Measurements from ENCODE around the gene AGPAT3.

The AGPAT3 gene

GRCh38 chr21:44000360-44000759 lies 135.3 kb downstream of the AGPAT3 start:
- H2BK120ac ChIP-seq (ENCODE audit: low read depth, low read length), result no peak overlapping the region
- no peak overlapping the region for H2AK5ac ChIP-seq (ENCODE audit: low read length, severe bottlenecking)
- no peaks in the 10 kb centered on the region for H3K9me3 ChIP-seq (ENCODE audit: control insufficient read depth, low read length)
- H2AFZ ChIP-seq (ENCODE audit: low read depth, low read length), result no peak overlapping the region
- no peak overlapping the region for H3K18ac ChIP-seq (ENCODE audit: low read depth in 1 of 2, low read length in 2 of 2)
- H2BK15ac ChIP-seq (ENCODE audit: low read depth, poor library complexity, severe bottlenecking), result no peak overlapping the region
- H3K23ac ChIP-seq (ENCODE audit: low read length in 2 of 2), result no peak overlapping the region
- no peaks in the 10 kb centered on the region for H3K36me3 ChIP-seq (ENCODE audit: control insufficient read depth in 1 of 2, insufficient read depth in 2 of 2, low read depth in 1 of 2, low read length in 2 of 2)
- H3K27me3 ChIP-seq (ENCODE audit: control insufficient read depth in 1 of 2, insufficient read depth in 1 of 2, low read length in 2 of 2), result no peaks in the 10 kb centered on the region
- no peaks in the 10 kb centered on the region for H3K4me1 ChIP-seq (ENCODE audit: control insufficient read depth, insufficient read depth, low read depth, low read length)
- H2BK5ac ChIP-seq (ENCODE audit: low read depth, low read length, poor library complexity, severe bottlenecking), result no peak overlapping the region
- WGBS, result 67% methylated on average over 6 of the region's 7 CpGs
- H3K4me2 ChIP-seq (ENCODE audit: low read length, poor library complexity, severe bottlenecking), result no peak overlapping the region
- H3K27ac ChIP-seq (ENCODE audit: low read length, poor library complexity, severe bottlenecking), result no peak overlapping the region
- no peaks in the 10 kb centered on the region for H3K79me1 ChIP-seq (replicated peaks; ENCODE audit: low read length, poor library complexity, severe bottlenecking)
- peak overlapping the region; percentile 24 for H4K8ac ChIP-seq (ENCODE audit: low read length)
- H4K91ac ChIP-seq (ENCODE audit: low read length), result no peak overlapping the region
- no peak overlapping the region for H2BK12ac ChIP-seq (ENCODE audit: low read length in 2 of 2)
- no peak overlapping the region for H3K4me3 ChIP-seq (ENCODE audit: insufficient read depth in 1 of 2, low read depth in 1 of 2, low read length in 2 of 2)
- H3K4ac ChIP-seq (ENCODE audit: low read depth in 1 of 2, low read length in 2 of 2), result no peak overlapping the region
- no peak overlapping the region for H3K9ac ChIP-seq (ENCODE audit: low read length)
- no peak overlapping the region for H3K14ac ChIP-seq (ENCODE audit: low read length in 2 of 2)
- DNase-seq, result no peak

DNA sequence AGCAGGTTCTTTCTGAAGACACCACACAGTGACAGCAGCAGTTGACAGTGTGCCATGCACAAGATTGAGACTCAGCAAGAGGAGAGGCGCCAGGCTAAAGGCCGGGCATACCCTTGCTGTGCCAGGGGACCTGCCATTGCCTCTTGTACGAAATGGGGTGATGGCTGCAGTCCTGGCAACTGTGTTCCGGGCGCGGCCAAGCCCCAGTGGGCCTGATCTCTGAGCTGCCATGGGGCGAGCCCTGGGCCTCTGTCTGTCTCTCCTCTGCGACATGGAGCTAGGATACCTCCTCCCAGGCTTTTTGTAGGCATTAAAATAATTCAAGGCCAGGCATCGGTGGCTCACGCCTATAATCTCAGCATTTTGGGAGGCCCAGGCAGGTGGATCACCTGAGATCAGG lies 137.5 kb downstream of the AGPAT3 start:
- DNase-seq, result no peak
- Histone ChIP-seq H3K14ac (ENCODE audit: low read length in 2 of 2) (no peak overlapping the region), H2BK5ac (ENCODE audit: low read depth, low read length, poor library complexity, severe bottlenecking) (no peak overlapping the region), H2BK15ac (ENCODE audit: low read depth, poor library complexity, severe bottlenecking) (no peak overlapping the region), H3K23ac (ENCODE audit: low read length in 2 of 2) (no peak overlapping the region), H3K27me3 (ENCODE audit: control insufficient read depth in 1 of 2, insufficient read depth in 1 of 2, low read length in 2 of 2) (no peaks in the 10 kb centered on the region), H3K18ac (ENCODE audit: low read depth in 1 of 2, low read length in 2 of 2) (no peak overlapping the region), H4K8ac (ENCODE audit: low read length) (no peak overlapping the region), H2BK120ac (ENCODE audit: low read depth, low read length) (no peak overlapping the region), H3K4me3 (ENCODE audit: insufficient read depth in 1 of 2, low read depth in 1 of 2, low read length in 2 of 2) (no peak overlapping the region), H3K27ac (ENCODE audit: low read length, poor library complexity, severe bottlenecking) (no peak overlapping the region), H3K4me1 (ENCODE audit: control insufficient read depth, insufficient read depth, low read depth, low read length) (peaks cover 6% of the 10 kb centered on the region), H2AFZ (ENCODE audit: low read depth, low read length) (no peak overlapping the region), H3K79me1 (replicated peaks; ENCODE audit: low read length, poor library complexity, severe bottlenecking) (no peaks in the 10 kb centered on the region), H3K36me3 (ENCODE audit: control insufficient read depth in 1 of 2, insufficient read depth in 2 of 2, low read depth in 1 of 2, low read length in 2 of 2) (no peaks in the 10 kb centered on the region), H3K4me2 (ENCODE audit: low read length, poor library complexity, severe bottlenecking) (no peak overlapping the region), H4K91ac (ENCODE audit: low read length) (no peak overlapping the region), H2AK5ac (ENCODE audit: low read length, severe bottlenecking) (no peak overlapping the region), H3K9ac (ENCODE audit: low read length) (no peak overlapping the region), H2BK12ac (ENCODE audit: low read length in 2 of 2) (no peak overlapping the region), H3K4ac (ENCODE audit: low read depth in 1 of 2, low read length in 2 of 2) (no peak overlapping the region), H3K9me3 (ENCODE audit: control insufficient read depth, low read length) (no peaks in the 10 kb centered on the region)
- 94% methylated on average over 10 of the region's 10 CpGs for WGBS

DNA sequence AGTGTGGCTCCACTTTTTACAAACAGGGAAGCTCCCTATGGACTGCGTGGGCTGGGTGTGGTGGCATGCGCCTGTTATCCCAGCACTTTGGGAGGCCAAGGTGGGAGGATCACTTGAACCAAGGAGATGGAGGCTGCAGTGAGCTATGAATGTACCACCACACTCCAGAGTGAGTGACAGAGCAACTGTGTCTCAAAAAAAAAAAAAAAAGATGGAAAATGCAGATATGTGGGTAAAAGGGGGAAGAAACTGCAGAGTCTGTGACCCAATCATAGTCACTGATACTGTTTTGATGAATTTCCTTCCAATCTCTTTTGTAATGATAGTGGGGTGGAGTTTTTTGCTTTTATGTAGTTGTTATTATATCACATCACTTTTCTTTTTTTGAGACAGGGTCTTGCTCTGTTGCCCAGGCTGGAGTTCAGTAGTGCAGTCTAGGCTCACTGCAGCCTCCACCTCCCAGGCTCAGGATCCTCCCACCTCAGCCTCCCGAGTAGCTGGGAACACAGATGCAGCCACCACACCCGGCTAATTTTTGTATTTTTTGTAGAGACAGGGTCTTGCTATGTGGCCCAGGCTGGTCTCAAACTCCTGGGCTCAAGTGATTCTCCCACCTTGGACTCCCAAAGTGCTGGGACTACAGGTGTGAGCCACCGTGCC lies 138.4 kb downstream of the AGPAT3 start:
- Histone ChIP-seq H2BK5ac (ENCODE audit: low read depth, low read length, poor library complexity, severe bottlenecking) (no peak overlapping the region), H2BK15ac (ENCODE audit: low read depth, poor library complexity, severe bottlenecking) (no peak overlapping the region), H4K91ac (ENCODE audit: low read length) (no peak overlapping the region), H2AK5ac (ENCODE audit: low read length, severe bottlenecking) (no peak overlapping the region), H3K9ac (ENCODE audit: low read length) (no peak overlapping the region), H3K36me3 (ENCODE audit: control insufficient read depth in 1 of 2, insufficient read depth in 2 of 2, low read depth in 1 of 2, low read length in 2 of 2) (no peaks in the 10 kb centered on the region), H3K9me3 (ENCODE audit: control insufficient read depth, low read length) (no peaks in the 10 kb centered on the region), H3K14ac (ENCODE audit: low read length in 2 of 2) (no peak overlapping the region), H4K8ac (ENCODE audit: low read length) (no peak overlapping the region), H3K18ac (ENCODE audit: low read depth in 1 of 2, low read length in 2 of 2) (no peak overlapping the region), H3K4ac (ENCODE audit: low read depth in 1 of 2, low read length in 2 of 2) (no peak overlapping the region), H3K27me3 (ENCODE audit: control insufficient read depth in 1 of 2, insufficient read depth in 1 of 2, low read length in 2 of 2) (no peaks in the 10 kb centered on the region), H2AFZ (ENCODE audit: low read depth, low read length) (no peak overlapping the region), H3K79me1 (replicated peaks; ENCODE audit: low read length, poor library complexity, severe bottlenecking) (no peaks in the 10 kb centered on the region), H2BK12ac (ENCODE audit: low read length in 2 of 2) (no peak overlapping the region), H3K27ac (ENCODE audit: low read length, poor library complexity, severe bottlenecking) (no peak overlapping the region), H3K23ac (ENCODE audit: low read length in 2 of 2) (no peak overlapping the region), H3K4me2 (ENCODE audit: low read length, poor library complexity, severe bottlenecking) (no peak overlapping the region), H2BK120ac (ENCODE audit: low read depth, low read length) (no peak overlapping the region), H3K4me3 (ENCODE audit: insufficient read depth in 1 of 2, low read depth in 1 of 2, low read length in 2 of 2) (no peak overlapping the region), H3K4me1 (ENCODE audit: control insufficient read depth, insufficient read depth, low read depth, low read length) (peaks cover 6% of the 10 kb centered on the region)
- 98% methylated on average over 4 of the region's 5 CpGs for WGBS
- no peak for DNase-seq

DNA sequence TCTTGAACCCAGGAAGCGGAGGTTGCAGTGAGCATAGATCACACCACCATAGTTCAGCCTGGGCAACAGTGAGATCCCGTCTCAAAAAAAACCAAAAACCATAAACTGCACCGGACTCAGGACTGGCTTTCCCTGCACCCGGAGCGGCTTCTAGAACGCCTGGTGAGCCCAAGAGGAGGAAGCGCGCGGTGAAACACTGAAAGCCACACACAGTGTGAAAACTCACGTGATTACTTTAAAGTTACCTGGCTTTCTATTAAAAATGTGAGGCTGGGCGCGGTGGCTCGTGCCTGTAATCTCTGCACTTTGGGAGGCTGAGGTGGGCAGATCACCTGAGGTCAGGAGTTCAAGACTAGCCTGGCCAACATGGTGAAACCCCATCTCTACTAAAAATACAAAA lies 140.0 kb downstream of the AGPAT3 start:
- H2BK5ac ChIP-seq (ENCODE audit: low read depth, low read length, poor library complexity, severe bottlenecking), result no peak overlapping the region
- peak overlapping the region; percentile 60 for H2BK15ac ChIP-seq (ENCODE audit: low read depth, poor library complexity, severe bottlenecking)
- H4K8ac ChIP-seq (ENCODE audit: low read length), result no peak overlapping the region
- no peak overlapping the region for H3K4me3 ChIP-seq (ENCODE audit: insufficient read depth in 1 of 2, low read depth in 1 of 2, low read length in 2 of 2)
- no peak overlapping the region for H3K9ac ChIP-seq (ENCODE audit: low read length)
- H3K4ac ChIP-seq (ENCODE audit: low read depth in 1 of 2, low read length in 2 of 2), result no peak overlapping the region
- H3K27ac ChIP-seq (ENCODE audit: low read length, poor library complexity, severe bottlenecking), result no peak overlapping the region
- H3K4me1 ChIP-seq (ENCODE audit: control insufficient read depth, insufficient read depth, low read depth, low read length), result peaks cover 13% of the 10 kb centered on the region
- no peak overlapping the region for H4K91ac ChIP-seq (ENCODE audit: low read length)
- H2AFZ ChIP-seq (ENCODE audit: low read depth, low read length), result no peak overlapping the region
- peak overlapping the region; percentile 6 to 49 for H2BK12ac ChIP-seq (ENCODE audit: low read length in 2 of 2)
- no peak overlapping the region for H2AK5ac ChIP-seq (ENCODE audit: low read length, severe bottlenecking)
- DNase-seq, result no peak
- H2BK120ac ChIP-seq (ENCODE audit: low read depth, low read length), result no peak overlapping the region
- no peak overlapping the region for H3K23ac ChIP-seq (ENCODE audit: low read length in 2 of 2)
- no peak overlapping the region for H3K14ac ChIP-seq (ENCODE audit: low read length in 2 of 2)
- H3K18ac ChIP-seq (ENCODE audit: low read depth in 1 of 2, low read length in 2 of 2), result no peak overlapping the region
- H3K27me3 ChIP-seq (ENCODE audit: control insufficient read depth in 1 of 2, insufficient read depth in 1 of 2, low read length in 2 of 2), result no peaks in the 10 kb centered on the region
- 97% methylated on average over 13 of the region's 13 CpGs for WGBS
- H3K9me3 ChIP-seq (ENCODE audit: control insufficient read depth, low read length), result no peaks in the 10 kb centered on the region
- no peak overlapping the region for H3K4me2 ChIP-seq (ENCODE audit: low read length, poor library complexity, severe bottlenecking)
- no peaks in the 10 kb centered on the region for H3K36me3 ChIP-seq (ENCODE audit: control insufficient read depth in 1 of 2, insufficient read depth in 2 of 2, low read depth in 1 of 2, low read length in 2 of 2)
- H3K79me1 ChIP-seq (replicated peaks; ENCODE audit: low read length, poor library complexity, severe bottlenecking), result no peaks in the 10 kb centered on the region

All from mesenchymal stem cell (in vitro differentiated cells and primary cell).